A549 (cell line): Measurements from ENCODE around the gene NFX1. TPM values are rescaled to one million over a fixed set of nuclear protein-coding genes. Genes with fewer than 3 reads are reported as not detected.

Experiments
- ATAC-seq, 2 experiments: fragments of 200-7000 bp in 1 of 2; fragments of >200 bp in 1 of 2; cut with Nextera tagmentation in 1 of 2; cut with Tn5 transposase in 1 of 2; 3 replicates each; pipeline versions ENCODE4 v1.8.0 to v1.9.1; 2018 to 2020; ENCODE audit warnings: mild to moderate bottlenecking in 1 of 2, moderate library complexity in 1 of 2
- CTCF ChIA-PET: fragments of 300-600 bp; sonication (Branson Sonifier 250); formaldehyde crosslinking; extraction: SDS; loops from one replicate; lab custom pipeline; 2021; ENCODE audit warnings: antibody characterized with exemption, inconsistent platforms; lab: Yijun Ruan, JAX
- POLR2A ChIA-PET: fragments of 350-600 bp; formaldehyde crosslinking; extraction: SDS; loops from one replicate; lab custom pipeline; 2021; ENCODE audit warnings: antibody characterized with exemption, inconsistent platforms; lab: Yijun Ruan, JAX
- DNase-seq, 2 experiments: peaks; one replicate each; pipeline versions ENCODE4 v3.0.0 to v3.0.0-alpha.2; 2011 to 2016; ENCODE audit warnings: low read depth in 1 of 2, low spot score in 1 of 2
- FAIRE-seq: peaks from 2 replicates; lab custom pipeline; 2011; peaks lifted over from hg19 to GRCh38; lab: Jason Lieb, UNC
- H3K27ac ChIP-seq, 2 experiments: fragments of >200 bp; sonication (Bioruptor Twin); formaldehyde crosslinking; 3 replicates each; pipeline ENCODE4 v1.5.1; 2016 to 2017
- H3K4me1 ChIP-seq: fragments of >200 bp; sonication (Bioruptor Twin); formaldehyde crosslinking; 3 replicates; pipeline ENCODE4 v1.6.1; 2016
- H3K4me2 ChIP-seq: fragments of >200 bp; sonication (Bioruptor Twin); formaldehyde crosslinking; 3 replicates; pipeline ENCODE4 v1.6.1; 2016
- H3K4me3 ChIP-seq: fragments of >200 bp; sonication (Bioruptor Twin); formaldehyde crosslinking; 3 replicates; pipeline ENCODE4 v1.5.1; 2016
- H3K9me3 ChIP-seq: fragments of >200 bp; sonication (Bioruptor Twin); formaldehyde crosslinking; 3 replicates; pipeline ENCODE4 v1.6.1; 2016
- BCL3 ChIP-seq: fragments of >200 bp; sonication (Bioruptor Twin); formaldehyde crosslinking; IDR thresholded peaks from 3 replicates; pipeline ENCODE4 v1.6.1; 2016
- BHLHE40 ChIP-seq: IDR thresholded peaks from 2 replicates; pipeline ENCODE4 v1.6.1; 2012; ENCODE audit warnings: low read depth, low read length, inconsistent platforms
- CBX2 ChIP-seq: fragments of 200-600 bp; sonication (generic); IDR thresholded peaks from 2 replicates; pipeline ENCODE4 v1.6.1; 2016; ENCODE audit warnings: low read depth, mild to moderate bottlenecking, borderline replicate concordance
- CEBPB ChIP-seq, 2 experiments: fragments of >200 bp in 1 of 2; sonication (Bioruptor Twin) in 1 of 2; formaldehyde crosslinking in 1 of 2; IDR thresholded peaks; 2 replicates each; pipeline ENCODE4 v1.6.1; 2012 to 2016
- EHMT2 ChIP-seq: fragments of 200-600 bp; sonication (generic); IDR thresholded peaks from 2 replicates; pipeline ENCODE4 v1.6.1; 2016; ENCODE audit warnings: antibody characterized with exemption, low read depth, mild to moderate bottlenecking, moderate library complexity
- EP300 ChIP-seq, 2 experiments: fragments of >200 bp; sonication (Bioruptor Twin); formaldehyde crosslinking; IDR thresholded peaks; 2 replicates in 1 of 2; 3 replicates in 1 of 2; pipeline ENCODE4 v1.6.1; 2016 to 2017
- ESRRA ChIP-seq: fragments of 150-350 bp; IDR thresholded peaks from 2 replicates; pipeline ENCODE4 v1.6.1; 2014; ENCODE audit warnings: mild to moderate bottlenecking, low read length, borderline replicate concordance
- FOXS1 ChIP-seq: fragments of 250-450 bp; sonication (Bioruptor Pico); IDR thresholded peaks from 2 replicates; pipeline ENCODE4 v1.5.0; 2020; ENCODE audit warnings: mild to moderate bottlenecking, moderate library complexity
- GATA3 ChIP-seq: IDR thresholded peaks from 2 replicates; pipeline ENCODE4 v1.6.1; 2012; ENCODE audit warnings: borderline replicate concordance
- HOXB5 ChIP-seq: fragments of 250-450 bp; sonication (Bioruptor Pico); IDR thresholded peaks from 2 replicates; pipeline ENCODE4 v1.5.0; 2020; ENCODE audit warnings: mild to moderate bottlenecking, moderate library complexity
- KDM5A ChIP-seq: fragments of 200-600 bp; sonication (generic); IDR thresholded peaks from 2 replicates; pipeline ENCODE4 v1.6.1; 2016; ENCODE audit warnings: antibody characterized with exemption, mild to moderate bottlenecking
- POLR2A ChIP-seq: IDR thresholded peaks from 2 replicates; pipeline ENCODE4 v1.6.1; 2012; ENCODE audit warnings: mild to moderate bottlenecking, low read length
- RARB ChIP-seq: fragments of 250-450 bp; sonication (Bioruptor Pico); IDR thresholded peaks from 2 replicates; pipeline ENCODE4 v1.8.0; 2021; ENCODE audit warnings: mild to moderate bottlenecking, moderate library complexity
- RCOR1 ChIP-seq: fragments of 150-350 bp; IDR thresholded peaks from 2 replicates; pipeline ENCODE4 v1.6.1; 2014; ENCODE audit warnings: antibody characterized with exemption, low read length, low read depth
- RFX5 ChIP-seq: fragments of 450-650 bp; IDR thresholded peaks from 2 replicates; pipeline ENCODE4 v1.7.1; 2014; ENCODE audit warnings: antibody characterized with exemption, mild to moderate bottlenecking, moderate library complexity
- TP53 ChIP-seq: fragments of 250-450 bp; sonication (Bioruptor Pico); IDR thresholded peaks from 2 replicates; pipeline ENCODE4 v1.5.0; 2021; ENCODE audit warnings: mild to moderate bottlenecking, moderate library complexity
- ZC3H11A ChIP-seq: fragments of 450-650 bp; IDR thresholded peaks from 2 replicates; pipeline ENCODE4 v1.6.1; 2014; ENCODE audit warnings: antibody characterized with exemption, mild to moderate bottlenecking
- ZSCAN20 ChIP-seq: fragments of 250-450 bp; sonication (Bioruptor Pico); IDR thresholded peaks from 2 replicates; pipeline ENCODE4 v1.8.0; 2022; ENCODE audit warnings: mild to moderate bottlenecking, moderate library complexity
- WGBS: methylation state at CpG from one replicate; pipeline ENCODE4 v1.1.6; 2017; ENCODE audit errors: missing lambda C conversion rate; 5-methylcytosine and 5-hydroxymethylcytosine counted together
- polyA plus RNA-seq, 4 experiments: library from polyadenylated mRNA; depleted of rRNA in 3 of 4; stranded (reverse); fragments of >200 nt; fragmentation: RNase III in 1 of 4; extraction: RNeasy Plus Mini Kit Qiagen cat#74134 plus additional on column Dnase treatment in 1 of 4; gene quantifications; 2 replicates in 3 of 4; 3 replicates in 1 of 4; pipeline ENCODE4 v1.2.3, GENCODE V29; 2011 to 2017
- TF ChIP-seq, protein P1 (sequence below): IDR thresholded peaks from 2 replicates; pipeline ENCODE4 v1.6.1; 2012

Gene NFX1
- polyA plus RNA-seq, 2 of the 4 experiments (the other 2 are of a cell fraction): 24.8 to 41.2 TPM

DNA sequence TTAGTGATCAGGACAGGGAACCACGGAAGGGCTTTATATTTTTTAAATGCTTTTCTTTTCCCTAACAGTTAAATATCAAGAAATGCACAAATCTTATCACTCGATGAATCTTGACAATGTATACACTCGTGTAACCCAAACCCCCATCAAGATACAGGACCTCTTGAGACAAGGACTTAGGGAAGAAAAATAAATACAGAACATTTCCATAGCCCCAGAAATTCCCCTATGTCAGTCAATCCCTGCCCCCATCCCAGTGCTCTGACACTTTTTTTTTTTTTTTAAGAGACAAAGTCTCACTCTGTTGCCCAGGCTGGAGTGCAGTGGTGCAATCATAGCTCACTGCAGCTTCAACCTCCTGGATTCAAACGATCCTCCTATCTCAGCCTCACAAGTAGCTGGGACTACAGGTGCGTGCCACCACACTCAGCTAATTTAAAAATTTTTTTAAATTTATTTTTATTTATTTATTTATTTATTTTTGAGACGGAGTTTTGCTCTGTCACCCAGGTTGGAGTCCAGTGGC lies 47.6 kb upstream of the NFX1 start:
- ChIA-PET CTCF (interaction anchor here (0.5 to 9.5 kb wide), 6 partner anchors 9 to 407 kb away, joined by 3 to 71 read pairs (median 4); no protein-coding TSS in a partner anchor), POLR2A (no interaction called here)
- no peak for ATAC-seq
- Histone ChIP-seq H3K4me1 (0 out of 3 replicates have a peak, but pooled peaks cover 8% of the 10 kb centered on the region), H3K4me3 (no peak overlapping the region), H3K9me3 (no peaks in the 10 kb centered on the region), H3K4me2 (no peak overlapping the region), H3K27ac (peak overlapping the region in 1 of 2 experiments; percentile 64; a peak in 1 of 6 replicates)
- FAIRE-seq: no peak
- no peak for DNase-seq
- TF ChIP-seq KDM5A: no peak
- TF ChIP-seq FOXS1 (CRISPR knock-in tag): no peak
- no peak for TF ChIP-seq GATA3
- TF ChIP-seq EP300 (IDR thresholded peaks at IDR 0.05): no peak
- 83% methylated on average over 6 of the region's 6 CpGs for WGBS

DNA sequence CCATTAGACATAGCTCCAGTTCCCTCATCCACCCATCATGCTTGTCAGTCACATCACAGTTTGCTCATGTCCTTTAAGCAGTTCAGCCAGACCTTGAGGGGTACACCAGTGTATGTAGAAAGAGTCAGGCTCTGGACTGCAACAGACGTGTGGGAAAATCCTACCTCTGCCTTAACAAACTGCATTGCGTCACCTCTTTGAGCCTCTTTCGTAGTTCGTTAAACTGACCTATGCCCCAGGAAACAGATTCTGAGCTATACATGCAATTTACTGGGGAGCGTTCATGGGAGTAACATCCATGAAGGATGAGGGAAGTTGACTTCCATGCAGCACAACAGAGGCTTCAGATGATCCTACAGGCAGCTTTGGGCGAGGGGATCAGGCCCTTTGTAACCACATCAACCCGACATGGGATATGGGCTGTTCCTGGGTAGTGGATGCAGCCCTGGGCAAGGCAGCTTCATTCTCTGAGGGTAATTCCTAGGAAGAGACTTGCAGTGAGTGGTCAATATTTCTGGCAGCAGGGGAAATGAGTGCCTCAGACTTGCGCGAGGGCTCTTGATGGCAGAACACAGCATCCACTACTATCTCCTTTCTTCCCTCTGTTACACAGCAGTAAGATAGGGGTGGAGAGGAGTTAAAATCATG lies 46.1 kb upstream of the NFX1 start:
- H3K4me3 ChIP-seq: no peak overlapping the region
- ChIA-PET CTCF (interaction anchor here (0.5 to 3.0 kb wide), 4 partner anchors 11 to 187 kb away, joined by 4 to 12 read pairs (median 8); no protein-coding TSS in a partner anchor), POLR2A (no interaction called here)
- ATAC-seq (no peak), DNase-seq (no peak), FAIRE-seq (no peak)
- WGBS: 88% methylated on average over 9 of the region's 9 CpGs
- no peak overlapping the region for H3K4me2 ChIP-seq
- TF ChIP-seq RARB (CRISPR knock-in tag) (no peak), POLR2A (no peak), TP53 (CRISPR knock-in tag) (no peak), HOXB5 (no peak), RFX5 (no peak), RCOR1 (no peak), EHMT2 (no peak), CEBPB (IDR thresholded peaks at IDR 0.05) (peak in 1 of 2 experiments; percentile 35; a peak in 1 of 4 replicates)
- peak overlapping the region in 1 of 2 experiments; percentile 24; a peak in 1 of 6 replicates for H3K27ac ChIP-seq
- no peaks in the 10 kb centered on the region for H3K9me3 ChIP-seq
- H3K4me1 ChIP-seq: 0 out of 3 replicates have a peak, but pooled peaks cover 10% of the 10 kb centered on the region

DNA sequence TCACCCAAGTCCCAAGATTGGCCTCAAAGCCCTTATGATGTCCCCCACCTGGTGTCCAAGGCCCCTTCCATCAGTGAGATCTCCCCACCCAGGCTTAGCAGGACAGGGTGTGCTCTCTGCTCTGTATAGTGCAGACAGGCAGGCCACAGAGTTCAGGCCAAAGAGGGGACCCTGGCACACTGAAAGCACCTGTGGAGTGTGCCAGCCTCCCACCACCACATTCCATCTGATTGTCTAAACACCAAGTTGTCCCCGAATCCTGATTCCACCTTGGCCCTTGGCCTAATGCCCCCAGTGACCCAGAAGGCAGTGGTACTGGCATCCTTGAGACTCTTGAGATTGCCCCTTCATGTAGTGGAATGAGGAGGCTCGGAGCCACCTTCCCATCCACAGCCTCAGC lies 45.0 kb upstream of the NFX1 start:
- Histone ChIP-seq H3K4me3 (no peak overlapping the region), H3K4me2 (no peak overlapping the region), H3K27ac (peak overlapping the region in 1 of 2 experiments; percentile 32; a peak in 1 of 6 replicates), H3K4me1 (peaks cover 12% of the 10 kb centered on the region; the same call in 2 of the 3 replicates), H3K9me3 (no peaks in the 10 kb centered on the region)
- DNase-seq (no peak), ATAC-seq (no peak), FAIRE-seq (no peak)
- ChIA-PET POLR2A (no interaction called here), CTCF (interaction anchor here (1.4 to 1.8 kb wide), 3 partner anchors 10 to 19 kb away, joined by 3 to 9 read pairs (median 4); no protein-coding TSS in a partner anchor)
- TF ChIP-seq ZC3H11A: no peak
- TF ChIP-seq CBX2: no peak
- no peak for TF ChIP-seq RFX5
- TF ChIP-seq, protein P1, sequence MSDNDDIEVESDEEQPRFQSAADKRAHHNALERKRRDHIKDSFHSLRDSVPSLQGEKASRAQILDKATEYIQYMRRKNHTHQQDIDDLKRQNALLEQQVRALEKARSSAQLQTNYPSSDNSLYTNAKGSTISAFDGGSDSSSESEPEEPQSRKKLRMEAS: no peak
- no peak for TF ChIP-seq EP300 (IDR thresholded peaks at IDR 0.05)
- TF ChIP-seq ESRRA: no peak
- no peak for TF ChIP-seq GATA3
- no peak for TF ChIP-seq ZSCAN20 (CRISPR knock-in tag)
- TF ChIP-seq BCL3: no peak
- no peak for TF ChIP-seq BHLHE40
- 91% methylated on average over 2 of the region's 2 CpGs for WGBS
